HG02642 (cell line): ENCODE measurements around the gene STX19.
"Not testable (repeated sequence)": the region's sequence is repeated elsewhere in the genome, so short reads cannot be mapped to it uniquely, and the experiment has no call there.

Experiments used
- ATAC-seq: cut with Tn5 transposase; IDR thresholded peaks from one replicate; pipeline ENCODE4 v1.9.1; 2021; ENCODE audit warnings: mild to moderate bottlenecking; ENCODE audit not compliant: unreplicated experiment, poor library complexity

STX19 gene

GRCh38 chr3:93979850-93980676 lies 48.3 kb downstream of the STX19 start, which contains the start of gene ARL13B:
ARL13B (plus strand) TSS chr3:93980155; CDS start chr3:93980424, 269 bp downstream.
- ATAC-seq: peak; percentile 100

- peak; percentile 92 for ATAC-seq
Observed at GRCh38 chr3:93973131-93974126, 55.0 kb downstream of the STX19 start, which contains the start of gene PROS1. PROS1 (minus strand) TSS chr3:93973896; CDS start chr3:93973749, 147 bp downstream.

GRCh38 chr3:93969997-93970396 lies 58.4 kb downstream of the STX19 start:
- ATAC-seq: no peak

GRCh38 chr3:93969443-93969842 lies 59.0 kb downstream of the STX19 start:
- ATAC-seq: no peak

- not testable (repeated sequence) for ATAC-seq
Observed at GRCh38 chr3:93965106-93965505, 63.3 kb downstream of the STX19 start.
